ENCODE results near the gene BBS5.

BBS5 gene

GRCh38 chr2:169468841-169469240 is 10.5 kb upstream of the BBS5 start:
- Mint-ChIP-seq H3K9me3 (no peaks in the 10 kb centered on the region), H3K4me1 (no peaks in the 10 kb centered on the region), H3K27me3 (no peaks in the 10 kb centered on the region), H3K27ac (no peak overlapping the region), H3K36me3 (no peaks in the 10 kb centered on the region), H3K4me3 (no peak overlapping the region)
- ATAC-seq (replicated peaks) (no peak), DNase-seq (no peak)

- ATAC-seq (replicated peaks) = no peak
- H3K27me3 Mint-ChIP-seq = no peaks in the 10 kb centered on the region
- H3K36me3 Mint-ChIP-seq = no peaks in the 10 kb centered on the region
- H3K4me1 Mint-ChIP-seq = no peaks in the 10 kb centered on the region
- H3K9me3 Mint-ChIP-seq = no peaks in the 10 kb centered on the region
- H3K27ac Mint-ChIP-seq = no peak overlapping the region
- H3K4me3 Mint-ChIP-seq = no peak overlapping the region
- no peak for DNase-seq
Measured at GRCh38 chr2:169469952-169470572, 9.2 kb upstream of the BBS5 start.

- Mint-ChIP-seq H3K36me3 (no peaks in the 10 kb centered on the region), H3K27me3 (no peaks in the 10 kb centered on the region), H3K4me1 (no peaks in the 10 kb centered on the region), H3K4me3 (no peak overlapping the region), H3K27ac (no peak overlapping the region), H3K9me3 (no peaks in the 10 kb centered on the region)
- ATAC-seq (replicated peaks) = no peak
- no peak for DNase-seq
Measured at GRCh38 chr2:169472249-169472648, 7.0 kb upstream of the BBS5 start.

- Mint-ChIP-seq H3K36me3 (no peaks in the 10 kb centered on the region), H3K9me3 (no peaks in the 10 kb centered on the region), H3K4me1 (peaks cover 7 to 16% of the 10 kb centered on the region in 2 donors), H3K4me3 (no peak overlapping the region), H3K27ac (no peak overlapping the region), H3K27me3 (peaks cover 5 to 10% of the 10 kb centered on the region in 2 donors)
- no peak for ATAC-seq (replicated peaks)
- no peak for DNase-seq
Measured at GRCh38 chr2:169476459-169476858, 2.8 kb upstream of the BBS5 start.

GRCh38 chr2:169478339-169478738 is 955 bp upstream of the BBS5 start:
- peak overlapping the region; percentile 44 for H3K27ac Mint-ChIP-seq
- no peak for ATAC-seq (replicated peaks)

GRCh38 chr2:169478745-169479256 is 493 bp upstream of the BBS5 start:
- DNase-seq = no peak
- H3K27me3 Mint-ChIP-seq = peaks cover 5 to 10% of the 10 kb centered on the region in 2 donors
- H3K27ac Mint-ChIP-seq = peak overlapping the region; percentile 44
- no peak for ATAC-seq (replicated peaks)
- no peaks in the 10 kb centered on the region for H3K9me3 Mint-ChIP-seq
- peaks cover 7 to 16% of the 10 kb centered on the region in 2 donors for H3K4me1 Mint-ChIP-seq
- H3K36me3 Mint-ChIP-seq = peaks cover 2 to 5% of the 10 kb centered on the region in 2 donors
- H3K4me3 Mint-ChIP-seq = peak overlapping the region; percentile 91 to 92

More at GRCh38 chr2:169478339-169478738, 955 bp upstream of the BBS5 start:
- peaks cover 7 to 16% of the 10 kb centered on the region in 2 donors for H3K4me1 Mint-ChIP-seq
- no peaks in the 10 kb centered on the region for H3K9me3 Mint-ChIP-seq
- peaks cover 5 to 10% of the 10 kb centered on the region in 2 donors for H3K27me3 Mint-ChIP-seq
- H3K36me3 Mint-ChIP-seq = peaks cover under 1 to 2% of the 10 kb centered on the region in 2 donors
- H3K4me3 Mint-ChIP-seq = peak overlapping the region; percentile 43 to 91
- DNase-seq = no peak

GRCh38 chr2:169480079-169480465 is 778 bp downstream of the BBS5 start:
- Mint-ChIP-seq H3K36me3 (peaks cover 2 to 9% of the 10 kb centered on the region in 2 donors), H3K27me3 (peaks cover 5 to 10% of the 10 kb centered on the region in 2 donors), H3K9me3 (no peaks in the 10 kb centered on the region), H3K4me3 (peak overlapping the region; percentile 91 to 92), H3K27ac (peak overlapping the region; percentile 84), H3K4me1 (peaks cover 7 to 16% of the 10 kb centered on the region in 2 donors)
- DNase-seq = no peak
- ATAC-seq (replicated peaks) = no peak

- Mint-ChIP-seq H3K36me3 (peaks cover 4 to 17% of the 10 kb centered on the region in 2 donors), H3K4me3 (no peak overlapping the region), H3K27me3 (no peaks in the 10 kb centered on the region), H3K4me1 (no peaks in the 10 kb centered on the region), H3K9me3 (peaks cover 0 to under 1% of the 10 kb centered on the region in 2 donors), H3K27ac (no peak overlapping the region)
- DNase-seq = no peak
- ATAC-seq (replicated peaks) = no peak
Measured at GRCh38 chr2:169485650-169486138, 6.4 kb downstream of the BBS5 start.

- no peak for DNase-seq
- Mint-ChIP-seq H3K4me3 (no peak overlapping the region), H3K27me3 (no peaks in the 10 kb centered on the region), H3K27ac (no peak overlapping the region), H3K4me1 (no peaks in the 10 kb centered on the region), H3K36me3 (peaks cover 5 to 19% of the 10 kb centered on the region in 2 donors), H3K9me3 (peaks cover 0 to 1% of the 10 kb centered on the region in 2 donors)
- no peak for ATAC-seq (replicated peaks)
Measured at GRCh38 chr2:169486487-169486886, 7.2 kb downstream of the BBS5 start.

- ATAC-seq (replicated peaks) (no peak), DNase-seq (no peak)
- Mint-ChIP-seq H3K9me3 (peaks cover 0 to 1% of the 10 kb centered on the region in 2 donors), H3K4me1 (no peaks in the 10 kb centered on the region), H3K4me3 (no peak overlapping the region), H3K27me3 (no peaks in the 10 kb centered on the region), H3K27ac (no peak overlapping the region), H3K36me3 (peaks cover 2 to 4% of the 10 kb centered on the region in 2 donors)
Measured at GRCh38 chr2:169490834-169491233, 11.5 kb downstream of the BBS5 start.

- Mint-ChIP-seq H3K27me3 (no peaks in the 10 kb centered on the region), H3K36me3 (peaks cover 2 to 4% of the 10 kb centered on the region in 2 donors), H3K9me3 (peaks cover 0 to 1% of the 10 kb centered on the region in 2 donors), H3K4me3 (no peak overlapping the region), H3K4me1 (no peaks in the 10 kb centered on the region), H3K27ac (no peak overlapping the region)
- ATAC-seq (replicated peaks) = no peak
- DNase-seq = no peak
Measured at GRCh38 chr2:169491378-169491777, 12.1 kb downstream of the BBS5 start.

GRCh38 chr2:169493360-169493759 is 14.1 kb downstream of the BBS5 start:
- DNase-seq (no peak), ATAC-seq (replicated peaks) (no peak)
- no peak overlapping the region for H3K4me3 Mint-ChIP-seq
- no peak overlapping the region for H3K27ac Mint-ChIP-seq
- H3K9me3 Mint-ChIP-seq = peaks cover 0 to 1% of the 10 kb centered on the region in 2 donors
- peaks cover 2 to 4% of the 10 kb centered on the region in 2 donors for H3K36me3 Mint-ChIP-seq
- H3K27me3 Mint-ChIP-seq = no peaks in the 10 kb centered on the region
- no peaks in the 10 kb centered on the region for H3K4me1 Mint-ChIP-seq

- Mint-ChIP-seq H3K9me3 (peaks cover 0 to 1% of the 10 kb centered on the region in 2 donors), H3K27ac (no peak overlapping the region), H3K4me1 (no peaks in the 10 kb centered on the region), H3K36me3 (peaks cover 2 to 4% of the 10 kb centered on the region in 2 donors), H3K4me3 (no peak overlapping the region), H3K27me3 (no peaks in the 10 kb centered on the region)
- ATAC-seq (replicated peaks) (no peak), DNase-seq (no peak)
Measured at GRCh38 chr2:169495310-169495928, 16.1 kb downstream of the BBS5 start.

- H3K9me3 Mint-ChIP-seq = no peaks in the 10 kb centered on the region
- peaks cover 2 to 9% of the 10 kb centered on the region in 2 donors for H3K36me3 Mint-ChIP-seq
- no peaks in the 10 kb centered on the region for H3K27me3 Mint-ChIP-seq
- DNase-seq (no peak), ATAC-seq (replicated peaks) (no peak)
- peaks cover 0 to 6% of the 10 kb centered on the region in 2 donors for H3K4me1 Mint-ChIP-seq
- no peak overlapping the region for H3K27ac Mint-ChIP-seq
- no peak overlapping the region for H3K4me3 Mint-ChIP-seq
Measured at GRCh38 chr2:169504651-169505050, 25.4 kb downstream of the BBS5 start.

GRCh38 chr2:169507698-169508097 is 28.4 kb downstream of the BBS5 start:
- DNase-seq = no peak
- no peak overlapping the region for H3K4me3 Mint-ChIP-seq

More at GRCh38 chr2:169507698-169508097, 28.4 kb downstream of the BBS5 start:
- Mint-ChIP-seq H3K27me3 (no peaks in the 10 kb centered on the region), H3K9me3 (no peaks in the 10 kb centered on the region), H3K36me3 (peaks cover 2 to 12% of the 10 kb centered on the region in 2 donors), H3K27ac (no peak overlapping the region), H3K4me1 (peaks cover 0 to 6% of the 10 kb centered on the region in 2 donors)
- ATAC-seq (replicated peaks) = peak; percentile 39 to 42
